Skeletal muscle cell (primary cell): ENCODE data around the gene SLC15A5.

ENCODE experiments used
- DNase-seq: peaks from one replicate; pipeline ENCODE4 v3.0.0-alpha.2; 2010; ENCODE audit warnings: low read depth
- H3K4me3 ChIP-seq: 2 replicates; pipeline ENCODE4 v1.5.1; 2011; ENCODE audit warnings: low read depth, mild to moderate bottlenecking, control low read depth, low read length, moderate library complexity

Gene SLC15A5

GRCh38 chr12:16197600-16197999, 79.9 kb downstream of the SLC15A5 start:
- H3K4me3 ChIP-seq, result no peak overlapping the region
- DNase-seq, result no peak

GRCh38 chr12:16189849-16190248, 87.6 kb downstream of the SLC15A5 start:
- peak; percentile 23 for DNase-seq
- no peak overlapping the region for H3K4me3 ChIP-seq

GRCh38 chr12:16187660-16188059, 89.8 kb downstream of the SLC15A5 start:
- DNase-seq, result no peak
- no peak overlapping the region for H3K4me3 ChIP-seq

- no peak for DNase-seq
- no peak overlapping the region for H3K4me3 ChIP-seq
Observed at GRCh38 chr12:16184681-16185080, 92.8 kb downstream of the SLC15A5 start.

GRCh38 chr12:16183541-16183940, 93.9 kb downstream of the SLC15A5 start:
- DNase-seq, result no peak

GRCh38 chr12:16175840-16176239, 101.6 kb downstream of the SLC15A5 start:
- peak; percentile 19 for DNase-seq
- no peak overlapping the region for H3K4me3 ChIP-seq

More at GRCh38 chr12:16183541-16183940, 93.9 kb downstream of the SLC15A5 start:
- no peak overlapping the region for H3K4me3 ChIP-seq

- no peak for DNase-seq
- no peak overlapping the region for H3K4me3 ChIP-seq
Observed at GRCh38 chr12:16174282-16174681, 103.2 kb downstream of the SLC15A5 start.

- no peak for DNase-seq
- no peak overlapping the region for H3K4me3 ChIP-seq
Observed at GRCh38 chr12:16171348-16171747, 106.1 kb downstream of the SLC15A5 start.

GRCh38 chr12:16168078-16168477, 109.4 kb downstream of the SLC15A5 start:
- no peak overlapping the region for H3K4me3 ChIP-seq
- no peak for DNase-seq

GRCh38 chr12:16166563-16167470, 110.7 kb downstream of the SLC15A5 start:
- H3K4me3 ChIP-seq, result no peak overlapping the region
- DNase-seq, result no peak

- no peak overlapping the region for H3K4me3 ChIP-seq
- peak; percentile 30 for DNase-seq
Observed at GRCh38 chr12:16165506-16165905, 112.0 kb downstream of the SLC15A5 start.

- DNase-seq, result peak; percentile 27
- no peak overlapping the region for H3K4me3 ChIP-seq
Observed at GRCh38 chr12:16163901-16164300, 113.6 kb downstream of the SLC15A5 start.

- no peak for DNase-seq
- no peak overlapping the region for H3K4me3 ChIP-seq
Observed at GRCh38 chr12:16163146-16163545, 114.3 kb downstream of the SLC15A5 start.

- no peak overlapping the region for H3K4me3 ChIP-seq
- no peak for DNase-seq
Observed at GRCh38 chr12:16159571-16159970, 117.9 kb downstream of the SLC15A5 start.

- no peak overlapping the region for H3K4me3 ChIP-seq
- no peak for DNase-seq
Observed at GRCh38 chr12:16158050-16158449, 119.4 kb downstream of the SLC15A5 start.

GRCh38 chr12:16155938-16156337, 121.5 kb downstream of the SLC15A5 start:
- no peak overlapping the region for H3K4me3 ChIP-seq
- DNase-seq, result no peak

GRCh38 chr12:16154990-16155389, 122.5 kb downstream of the SLC15A5 start:
- no peak overlapping the region for H3K4me3 ChIP-seq
- no peak for DNase-seq

- no peak overlapping the region for H3K4me3 ChIP-seq
- DNase-seq, result no peak
Observed at GRCh38 chr12:16152885-16153673, 124.4 kb downstream of the SLC15A5 start.

- H3K4me3 ChIP-seq, result no peak overlapping the region
- DNase-seq, result no peak
Observed at GRCh38 chr12:16150276-16150675, 127.2 kb downstream of the SLC15A5 start.

GRCh38 chr12:16148938-16149337, 128.5 kb downstream of the SLC15A5 start:
- no peak for DNase-seq
- no peak overlapping the region for H3K4me3 ChIP-seq
